Measurements from ENCODE around the gene SIGLEC14. TPM values are rescaled to one million over a fixed set of nuclear protein-coding genes. Genes with fewer than 3 reads are reported as not detected.

SIGLEC14 gene
- total RNA-seq, 1 donor from 2014 or later, result not detected

GRCh38 chr19:51691074-51691583, 44.5 kb upstream of the SIGLEC14 start:
- H3K4me1 ChIP-seq (ENCODE audit: insufficient read depth, low read length), result peaks cover 30% of the 10 kb centered on the region
- peaks cover 25% of the 10 kb centered on the region for H3K36me3 Mint-ChIP-seq (ENCODE audit: low read depth, unreplicated experiment)

GRCh38 chr19:51690454-51691073, 43.9 kb upstream of the SIGLEC14 start:
- peaks cover 30% of the 10 kb centered on the region for H3K4me1 ChIP-seq (ENCODE audit: insufficient read depth, low read length)
- H3K4me3 ChIP-seq (ENCODE audit: insufficient read depth, low read depth, low read length), result peak overlapping the region; percentile 89
- H3K27me3 Mint-ChIP-seq (ENCODE audit: low read depth, unreplicated experiment), result no peaks in the 10 kb centered on the region
- no peaks in the 10 kb centered on the region for H3K9me3 Mint-ChIP-seq (ENCODE audit: unreplicated experiment)
- FAIRE-seq (no peak), DNase-seq (ENCODE audit: low read depth) (peak; percentile 60)
- H3K79me2 ChIP-seq (ENCODE audit: insufficient read depth, low read length), result peaks cover 75% of the 10 kb centered on the region
- H3K36me3 ChIP-seq (ENCODE audit: insufficient read depth, low read length), result peaks cover 12% of the 10 kb centered on the region
- H3K9ac ChIP-seq (ENCODE audit: low read length), result peak overlapping the region; percentile 96
- no peaks in the 10 kb centered on the region for H3K9me3 ChIP-seq (ENCODE audit: insufficient read depth, low read depth, low read length)
- peak overlapping the region; percentile 9 for H2AFZ ChIP-seq (ENCODE audit: low read depth, low read length)
- no peaks in the 10 kb centered on the region for H3K27me3 ChIP-seq (ENCODE audit: insufficient read depth, low read length)
- peaks cover 41% of the 10 kb centered on the region for H3K4me1 Mint-ChIP-seq (ENCODE audit: low read depth, unreplicated experiment)
- H3K27ac Mint-ChIP-seq (ENCODE audit: unreplicated experiment), result peak overlapping the region; percentile 94
- peaks cover 23% of the 10 kb centered on the region for H3K36me3 Mint-ChIP-seq (ENCODE audit: low read depth, unreplicated experiment)
- peak overlapping the region; percentile 89 for H3K27ac ChIP-seq (ENCODE audit: low read depth, low read length)
- H3K4me3 Mint-ChIP-seq (ENCODE audit: unreplicated experiment), result peak overlapping the region; percentile 94
- TF ChIP-seq, protein P1, sequence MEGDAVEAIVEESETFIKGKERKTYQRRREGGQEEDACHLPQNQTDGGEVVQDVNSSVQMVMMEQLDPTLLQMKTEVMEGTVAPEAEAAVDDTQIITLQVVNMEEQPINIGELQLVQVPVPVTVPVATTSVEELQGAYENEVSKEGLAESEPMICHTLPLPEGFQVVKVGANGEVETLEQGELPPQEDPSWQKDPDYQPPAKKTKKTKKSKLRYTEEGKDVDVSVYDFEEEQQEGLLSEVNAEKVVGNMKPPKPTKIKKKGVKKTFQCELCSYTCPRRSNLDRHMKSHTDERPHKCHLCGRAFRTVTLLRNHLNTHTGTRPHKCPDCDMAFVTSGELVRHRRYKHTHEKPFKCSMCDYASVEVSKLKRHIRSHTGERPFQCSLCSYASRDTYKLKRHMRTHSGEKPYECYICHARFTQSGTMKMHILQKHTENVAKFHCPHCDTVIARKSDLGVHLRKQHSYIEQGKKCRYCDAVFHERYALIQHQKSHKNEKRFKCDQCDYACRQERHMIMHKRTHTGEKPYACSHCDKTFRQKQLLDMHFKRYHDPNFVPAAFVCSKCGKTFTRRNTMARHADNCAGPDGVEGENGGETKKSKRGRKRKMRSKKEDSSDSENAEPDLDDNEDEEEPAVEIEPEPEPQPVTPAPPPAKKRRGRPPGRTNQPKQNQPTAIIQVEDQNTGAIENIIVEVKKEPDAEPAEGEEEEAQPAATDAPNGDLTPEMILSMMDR (IDR thresholded peaks at IDR 0.05; ENCODE audit: insufficient read depth, low read depth, low read length), result no peak
- TF ChIP-seq EZH2 (IDR thresholded peaks at IDR 0.05; ENCODE audit: insufficient read depth, low read length), result no peak
- H4K20me1 ChIP-seq (ENCODE audit: insufficient read depth, low read length), result peaks cover 56% of the 10 kb centered on the region
- peak overlapping the region; percentile 100 for H3K4me2 ChIP-seq (ENCODE audit: low read length)

More at GRCh38 chr19:51691074-51691583, 44.5 kb upstream of the SIGLEC14 start:
- peak overlapping the region; percentile 89 for H3K4me3 ChIP-seq (ENCODE audit: insufficient read depth, low read depth, low read length)
- H3K79me2 ChIP-seq (ENCODE audit: insufficient read depth, low read length), result peaks cover 80% of the 10 kb centered on the region
- DNase-seq (ENCODE audit: low read depth) (peak; percentile 70), FAIRE-seq (no peak)
- H2AFZ ChIP-seq (ENCODE audit: low read depth, low read length), result no peak overlapping the region
- TF ChIP-seq, protein P1 (IDR thresholded peaks at IDR 0.05; ENCODE audit: insufficient read depth, low read depth, low read length), result no peak
- TF ChIP-seq EZH2 (IDR thresholded peaks at IDR 0.05; ENCODE audit: insufficient read depth, low read length), result no peak
- H3K9me3 ChIP-seq (ENCODE audit: insufficient read depth, low read depth, low read length), result no peaks in the 10 kb centered on the region
- Mint-ChIP-seq H3K9me3 (ENCODE audit: unreplicated experiment) (no peaks in the 10 kb centered on the region), H3K27ac (ENCODE audit: unreplicated experiment) (peak overlapping the region; percentile 82), H3K4me3 (ENCODE audit: unreplicated experiment) (peak overlapping the region; percentile 90), H3K4me1 (ENCODE audit: low read depth, unreplicated experiment) (peaks cover 43% of the 10 kb centered on the region), H3K27me3 (ENCODE audit: low read depth, unreplicated experiment) (no peaks in the 10 kb centered on the region)
- H3K27ac ChIP-seq (ENCODE audit: low read depth, low read length), result peak overlapping the region; percentile 89
- H4K20me1 ChIP-seq (ENCODE audit: insufficient read depth, low read length), result peaks cover 61% of the 10 kb centered on the region
- H3K36me3 ChIP-seq (ENCODE audit: insufficient read depth, low read length), result peaks cover 12% of the 10 kb centered on the region
- H3K9ac ChIP-seq (ENCODE audit: low read length), result peak overlapping the region; percentile 96
- peak overlapping the region; percentile 100 for H3K4me2 ChIP-seq (ENCODE audit: low read length)
- no peaks in the 10 kb centered on the region for H3K27me3 ChIP-seq (ENCODE audit: insufficient read depth, low read length)

Data from astrocyte (in vitro differentiated cells and primary cell).